NCI-H226 (cell line): Measurements from ENCODE around the gene MSANTD1.

Experiments
- DNase-seq: peaks from one replicate; pipeline ENCODE4 v3.0.0-alpha.2; 2015

Gene MSANTD1

DNA sequence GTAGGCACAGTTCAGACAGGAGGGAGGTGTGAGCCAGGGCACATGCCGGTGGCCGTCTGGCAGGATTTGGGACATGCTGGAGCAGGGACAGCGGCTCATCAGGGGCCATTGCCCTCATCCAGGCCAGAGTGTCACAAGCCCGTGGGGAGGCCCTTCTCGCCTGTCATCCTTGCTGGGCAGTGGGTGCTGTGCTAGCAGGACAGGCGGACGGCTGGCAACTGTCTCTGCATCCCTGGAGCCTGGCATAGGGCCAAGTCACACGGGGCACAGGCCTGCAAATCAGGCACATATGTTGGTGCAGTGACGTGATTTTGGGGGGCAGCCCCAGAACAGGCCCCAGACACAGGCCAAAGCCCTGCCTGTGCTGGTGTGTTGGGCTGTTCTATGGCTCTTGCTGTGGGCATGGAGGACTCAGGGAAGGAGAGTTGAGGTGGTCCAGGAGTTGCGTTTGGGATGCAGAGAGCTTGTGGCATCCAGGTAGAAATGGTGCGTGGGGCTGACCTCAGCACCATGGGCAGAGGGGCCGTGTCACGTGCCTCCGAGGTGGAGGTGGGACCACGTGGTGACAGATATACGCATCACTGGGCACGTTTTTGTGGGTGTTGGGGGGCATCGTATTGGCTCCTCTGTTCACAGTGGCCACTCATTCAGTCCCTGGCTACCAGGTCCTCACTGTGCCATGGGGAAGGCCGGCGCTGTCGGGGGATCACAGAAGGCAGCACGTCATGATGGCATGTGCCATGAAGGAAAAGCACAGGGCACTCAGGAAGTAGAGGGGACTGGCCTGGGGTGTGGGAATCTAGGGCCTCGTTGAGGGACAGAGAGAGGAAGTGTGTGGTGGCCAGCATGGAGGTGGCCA lies 14.6 kb upstream of the MSANTD1 start:
- no peak for DNase-seq

DNA sequence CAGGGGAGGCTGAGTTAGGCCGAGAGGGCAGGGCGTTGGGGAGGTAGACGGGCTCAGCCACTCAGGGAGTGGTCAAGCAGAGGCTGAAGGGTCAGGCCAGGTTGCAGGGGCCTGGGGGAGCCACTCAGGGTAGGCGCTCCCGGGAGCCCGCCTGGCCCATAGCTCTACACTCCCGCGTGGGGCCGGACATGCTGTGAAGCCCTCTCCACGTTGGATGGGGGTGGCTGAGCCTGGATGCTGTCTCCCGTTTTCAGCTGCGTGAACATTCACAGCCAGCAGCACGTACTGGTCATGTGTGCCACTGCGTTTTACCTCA lies 14.0 kb upstream of the MSANTD1 start:
- DNase-seq: no peak

DNA sequence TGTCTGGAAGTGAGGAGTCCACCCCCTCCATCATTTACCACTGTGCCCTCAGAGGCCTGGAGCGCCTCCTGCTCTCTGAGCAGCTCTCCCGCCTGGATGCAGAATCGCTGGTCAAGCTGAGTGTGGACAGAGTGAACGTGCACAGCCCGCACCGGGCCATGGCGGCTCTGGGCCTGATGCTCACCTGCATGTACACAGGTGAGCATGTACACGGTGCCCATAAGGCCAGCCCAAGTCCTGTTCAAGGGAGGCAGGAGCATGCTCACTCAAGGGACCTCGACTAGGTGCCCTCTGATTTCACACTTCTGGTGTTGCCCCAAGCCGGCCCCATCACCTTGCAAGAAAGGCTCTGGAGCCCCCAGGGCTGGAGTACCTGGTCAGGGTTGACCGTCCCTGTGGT lies 13.4 kb upstream of the MSANTD1 start:
- no peak for DNase-seq

DNA sequence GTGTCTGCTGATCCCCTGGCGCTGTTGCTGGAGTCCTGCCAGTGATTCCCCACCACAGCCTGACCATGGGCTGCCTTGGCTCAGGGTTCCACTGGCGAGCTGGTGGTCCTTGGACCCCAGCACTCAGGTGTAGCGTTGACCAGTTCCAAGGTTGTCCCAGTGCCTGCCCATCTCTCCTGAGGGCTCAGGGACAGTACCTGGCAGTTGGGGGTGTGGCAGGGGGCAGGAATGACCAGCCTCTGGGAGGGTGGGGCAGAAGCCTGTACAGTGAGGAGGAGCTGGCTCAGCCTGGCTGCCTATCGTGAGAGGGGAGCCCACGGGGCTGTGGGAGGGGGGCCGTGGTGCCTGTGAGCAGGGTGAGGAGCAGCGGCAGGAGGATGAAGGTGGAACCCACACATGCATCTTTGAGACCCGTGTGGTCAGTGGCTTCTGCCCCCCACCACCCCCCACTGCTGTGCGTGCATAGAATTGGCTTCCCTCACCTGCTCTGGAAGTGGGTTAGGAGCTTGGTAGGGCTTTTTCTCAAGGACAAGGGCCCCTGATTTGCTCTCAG lies 12.6 kb upstream of the MSANTD1 start:
- no peak for DNase-seq

DNA sequence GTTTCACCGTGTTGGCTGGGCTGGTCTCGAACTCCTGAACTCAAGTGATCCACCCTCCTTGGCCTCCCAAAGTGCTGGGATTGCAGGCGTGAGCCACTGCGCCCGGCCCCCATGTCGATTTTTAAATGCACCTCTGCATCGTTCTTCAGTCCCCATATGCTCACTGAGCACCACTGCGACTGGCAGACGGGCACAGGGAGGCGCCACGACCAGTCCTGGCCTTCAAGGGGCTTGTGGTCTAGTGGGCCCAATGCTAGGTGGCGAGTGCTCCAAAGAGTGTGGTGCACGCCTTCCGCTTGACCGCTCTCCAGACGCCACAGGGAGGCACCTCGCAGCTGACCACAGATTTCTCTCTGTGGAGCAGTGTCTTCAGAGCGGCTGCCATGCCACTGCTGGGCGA lies 11.7 kb upstream of the MSANTD1 start:
- DNase-seq: no peak

GRCh38 chr4:3237712-3238560 lies 11.0 kb upstream of the MSANTD1 start:
- no peak for DNase-seq

GRCh38 chr4:3238721-3239120 lies 10.2 kb upstream of the MSANTD1 start:
- no peak for DNase-seq

GRCh38 chr4:3239303-3239702 lies 9.7 kb upstream of the MSANTD1 start:
- no peak for DNase-seq

- DNase-seq: no peak
These were observed 8.7 kb upstream of the MSANTD1 start for GRCh38 chr4:3239998-3240920.

- no peak for DNase-seq
These were observed 7.9 kb upstream of the MSANTD1 start for GRCh38 chr4:3240936-3241522.

DNA sequence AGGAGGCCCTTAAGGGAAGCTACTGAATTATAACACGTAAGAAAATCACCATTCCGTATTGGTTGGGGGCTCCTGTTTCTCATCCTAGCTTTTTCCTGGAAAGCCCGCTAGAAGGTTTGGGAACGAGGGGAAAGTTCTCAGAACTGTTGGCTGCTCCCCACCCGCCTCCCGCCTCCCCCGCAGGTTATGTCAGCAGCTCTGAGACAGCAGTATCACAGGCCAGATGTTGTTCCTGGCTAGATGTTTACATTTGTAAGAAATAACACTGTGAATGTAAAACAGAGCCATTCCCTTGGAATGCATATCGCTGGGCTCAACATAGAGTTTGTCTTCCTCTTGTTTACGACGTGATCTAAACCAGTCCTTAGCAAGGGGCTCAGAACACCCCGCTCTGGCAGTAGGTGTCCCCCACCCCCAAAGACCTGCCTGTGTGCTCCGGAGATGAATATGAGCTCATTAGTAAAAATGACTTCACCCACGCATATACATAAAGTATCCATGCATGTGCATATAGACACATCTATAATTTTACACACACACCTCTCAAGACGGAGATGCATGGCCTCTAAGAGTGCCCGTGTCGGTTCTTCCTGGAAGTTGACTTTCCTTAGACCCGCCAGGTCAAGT lies 6.9 kb upstream of the MSANTD1 start:
- DNase-seq: no peak

- no peak for DNase-seq
These were observed 5.7 kb upstream of the MSANTD1 start for GRCh38 chr4:3243136-3243780.

DNA sequence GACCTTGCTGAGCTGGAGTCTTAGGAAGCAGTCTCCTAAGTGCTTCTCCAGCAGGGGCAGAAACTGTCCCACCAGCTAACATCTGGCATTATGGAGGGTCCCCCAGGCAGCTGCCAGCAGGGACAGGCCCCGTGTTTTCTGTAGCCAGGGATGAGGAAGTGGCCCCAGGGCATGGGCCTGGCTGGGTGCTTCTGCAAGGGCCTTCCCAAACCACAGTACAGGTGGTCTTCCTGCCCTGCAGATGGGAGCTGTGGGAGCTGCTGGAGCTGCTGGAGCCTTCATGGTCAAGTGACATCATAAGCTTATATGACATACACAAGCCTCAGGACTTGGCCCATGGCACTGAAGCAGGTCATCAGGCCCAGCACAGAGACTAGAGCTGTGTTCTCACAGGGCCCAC lies 5.0 kb upstream of the MSANTD1 start:
- DNase-seq: no peak

GRCh38 chr4:3244747-3245146 lies 4.2 kb upstream of the MSANTD1 start:
- no peak for DNase-seq

GRCh38 chr4:3245676-3246075 lies 3.3 kb upstream of the MSANTD1 start:
- DNase-seq: no peak

DNA sequence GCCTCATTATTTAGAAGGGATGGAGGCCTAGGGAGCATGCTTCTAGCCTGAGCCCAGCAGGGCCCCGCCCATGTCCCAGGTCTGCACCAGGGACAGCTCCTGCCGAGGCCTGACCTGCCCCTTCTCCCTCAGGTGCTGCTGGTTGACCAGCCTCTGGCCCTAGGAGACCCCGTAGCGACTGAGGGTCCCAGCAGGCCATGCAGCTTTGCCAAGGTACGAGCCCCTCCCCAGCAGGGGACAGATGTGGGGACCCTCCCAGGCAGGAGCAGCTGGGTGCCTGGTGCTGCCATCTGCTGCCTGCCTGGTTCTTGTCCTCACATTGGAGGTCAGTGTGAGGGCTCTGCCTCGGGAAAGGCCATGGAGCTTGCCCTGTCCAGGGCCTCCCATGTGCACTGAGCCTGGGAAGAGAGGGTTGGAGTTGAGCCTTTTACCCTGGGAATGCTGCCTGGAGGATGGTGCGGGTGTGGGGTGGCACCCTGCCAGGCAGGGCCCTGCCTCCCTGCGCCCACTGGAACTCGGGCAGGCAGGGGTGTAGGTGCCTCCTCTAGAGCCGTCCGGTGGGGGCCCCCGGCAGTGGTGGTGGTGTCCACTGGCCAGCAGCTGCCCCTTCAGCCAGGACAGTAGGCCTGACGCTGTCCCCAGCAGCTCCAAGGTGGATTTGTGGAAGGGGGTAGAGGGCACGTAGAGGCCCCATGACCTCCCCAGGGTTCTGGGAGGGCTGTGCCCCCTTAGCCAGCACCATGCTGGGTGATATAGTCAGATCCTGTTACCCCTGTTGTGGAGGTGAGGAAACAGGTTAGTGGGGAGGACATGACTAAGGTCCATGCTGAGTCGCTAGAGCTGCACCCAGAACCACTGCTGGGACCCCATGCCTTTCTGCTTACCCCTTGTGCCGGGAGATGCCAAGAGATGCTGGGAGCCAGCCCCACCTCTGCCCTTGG lies 2.2 kb upstream of the MSANTD1 start:
- DNase-seq: no peak

DNA sequence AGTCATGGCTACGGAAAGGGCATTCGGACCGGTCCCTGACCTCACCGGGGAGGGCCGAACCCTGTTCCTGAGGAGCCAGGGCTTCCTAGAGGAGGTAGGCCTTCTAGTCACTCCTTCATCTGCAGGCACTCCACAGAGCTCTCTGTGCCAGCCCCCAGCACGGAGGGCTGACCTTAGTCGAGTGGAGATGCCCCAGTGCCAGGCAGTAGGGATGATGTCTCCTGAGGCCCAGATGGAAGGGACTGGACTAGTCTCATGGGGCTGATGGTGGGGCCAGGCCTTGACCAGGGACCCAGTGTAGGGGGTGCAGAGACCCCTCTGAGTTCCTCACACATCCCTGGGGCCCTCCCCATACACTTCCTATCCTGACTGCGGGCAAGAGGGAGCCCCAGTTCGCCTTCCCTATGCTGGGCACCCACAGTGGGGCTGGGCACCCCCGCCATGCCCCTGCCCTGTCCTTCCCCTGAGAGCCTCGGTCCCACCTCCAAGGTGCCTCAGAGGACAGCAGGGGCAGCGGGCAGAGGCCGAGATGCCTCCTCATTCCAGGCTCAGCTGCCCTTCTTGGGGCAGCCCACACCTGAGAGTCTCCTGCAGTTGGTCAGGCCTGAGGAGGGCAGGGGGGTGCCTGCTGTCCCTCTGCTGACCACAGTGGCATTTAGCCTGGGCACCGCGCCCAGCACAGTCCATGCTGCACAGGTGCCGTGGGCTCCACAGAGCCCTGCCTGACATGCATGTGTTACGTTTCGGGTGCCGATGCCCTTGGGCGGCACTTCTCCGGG lies 1.4 kb upstream of the MSANTD1 start:
- no peak for DNase-seq

DNA sequence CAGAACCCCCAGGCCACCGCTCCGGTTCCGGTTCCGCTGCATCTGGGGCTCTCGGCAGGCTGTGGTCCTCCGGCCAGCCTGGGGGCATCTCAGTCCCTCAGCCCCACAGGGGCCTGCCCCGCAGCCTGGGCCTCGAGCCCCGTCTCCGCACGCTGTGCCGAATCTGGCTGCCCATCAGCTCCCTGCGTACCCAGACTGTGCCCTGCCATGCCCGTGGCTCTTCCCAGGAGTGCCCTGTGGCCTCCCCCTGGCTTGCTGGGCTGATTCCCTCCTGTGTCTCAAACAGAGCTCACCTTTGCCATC lies 830 bp upstream of the MSANTD1 start:
- no peak for DNase-seq

GRCh38 chr4:3249711-3250437 lies 915 bp downstream of the MSANTD1 start:
- no peak for DNase-seq
